Endodermal cell (in vitro differentiated cells): Measurements from ENCODE around the gene TRERF1. TPM values are rescaled to one million over a fixed set of nuclear protein-coding genes. Genes with fewer than 3 reads are reported as not detected.

ENCODE experiments used
- DNase-seq: peaks from one replicate; pipeline ENCODE4 v3.0.0-alpha.2; 2017
- H3K27ac ChIP-seq: 2 replicates; pipeline ENCODE4 v1.5.1; 2013; ENCODE audit warnings: mild to moderate bottlenecking, low read depth, low read length, moderate library complexity
- H3K27me3 ChIP-seq: 2 replicates; pipeline ENCODE4 v1.6.1; 2013; ENCODE audit warnings: mild to moderate bottlenecking, low read length, moderate library complexity; ENCODE audit not compliant: insufficient read depth, control insufficient read depth, poor library complexity, severe bottlenecking
- H3K36me3 ChIP-seq: 2 replicates; pipeline ENCODE4 v1.7.0; 2013; ENCODE audit warnings: mild to moderate bottlenecking, low read length, moderate library complexity; ENCODE audit not compliant: control insufficient read depth, insufficient read depth
- H3K4me1 ChIP-seq: one replicate; pipeline ENCODE4 v1.7.0; 2013; ENCODE audit warnings: low read length; ENCODE audit not compliant: control insufficient read depth, insufficient read depth
- H3K4me3 ChIP-seq: 2 replicates; pipeline ENCODE4 v1.5.1; 2013; ENCODE audit warnings: mild to moderate bottlenecking, low read length, moderate library complexity
- H3K9ac ChIP-seq: 2 replicates; pipeline ENCODE4 v1.6.1; 2013; ENCODE audit warnings: mild to moderate bottlenecking, low read length, moderate library complexity; ENCODE audit not compliant: poor library complexity, severe bottlenecking; ENCODE audit errors: extremely low read depth
- H3K9me3 ChIP-seq: 2 replicates; pipeline ENCODE4 v1.6.1; 2013; ENCODE audit warnings: mild to moderate bottlenecking, low read length, moderate library complexity; ENCODE audit not compliant: control insufficient read depth
- H3K27ac Mint-ChIP-seq: 2 replicates; pipeline ENCODE4 v1.8.0; 2020; ENCODE audit warnings: mixed read lengths
- H3K27me3 Mint-ChIP-seq: 2 replicates; pipeline ENCODE4 v1.8.0; 2021; ENCODE audit warnings: mild to moderate bottlenecking, mixed read lengths; ENCODE audit not compliant: insufficient read depth
- H3K36me3 Mint-ChIP-seq: 2 replicates; pipeline ENCODE4 v1.8.0; 2020; ENCODE audit warnings: low read depth, mixed read lengths
- H3K4me1 Mint-ChIP-seq: 2 replicates; pipeline ENCODE4 v1.8.0; 2020; ENCODE audit warnings: mixed read lengths
- H3K4me3 Mint-ChIP-seq: 2 replicates; pipeline ENCODE4 v1.8.0; 2020; ENCODE audit warnings: mild to moderate bottlenecking, moderate library complexity, mixed read lengths
- H3K9me3 Mint-ChIP-seq: 2 replicates; pipeline ENCODE4 v1.8.0; 2020; ENCODE audit warnings: mild to moderate bottlenecking, mixed read lengths
- WGBS, 2 experiments: methylation state at CpG; one replicate each; pipeline versions ENCODE4 v1.1.5 to v1.1.7; 2013; ENCODE audit warnings: missing lambda C conversion rate in 2 of 2, mixed read lengths in 1 of 2; ENCODE audit not compliant: insufficient coverage in 1 of 2, insufficient read length in 1 of 2; 5-methylcytosine and 5-hydroxymethylcytosine counted together
- total RNA-seq, 2 donors: library from RNA; stranded (reverse); fragmentation: NEBNext Ultra II Directional in 1 of 2; extraction: Animal tissue kit (Norgen Biotek cat#: 25700) in 1 of 2; gene quantifications; 2 replicates in 1 of 2; 3 replicates in 1 of 2; pipeline ENCODE4 v1.2.1, GENCODE V29; 2021
- TF ChIP-seq, protein P1 (sequence below): fragments of 200-600 bp; sonication (generic); conservative IDR thresholded peaks from 2 replicates; pipeline ENCODE4 v1.5.0; 2021; ENCODE audit warnings: antibody characterized with exemption, mild to moderate bottlenecking

TRERF1 gene
- total RNA-seq, 2 donors from 2014 or later, result 4.7 to 5.3 TPM

DNA sequence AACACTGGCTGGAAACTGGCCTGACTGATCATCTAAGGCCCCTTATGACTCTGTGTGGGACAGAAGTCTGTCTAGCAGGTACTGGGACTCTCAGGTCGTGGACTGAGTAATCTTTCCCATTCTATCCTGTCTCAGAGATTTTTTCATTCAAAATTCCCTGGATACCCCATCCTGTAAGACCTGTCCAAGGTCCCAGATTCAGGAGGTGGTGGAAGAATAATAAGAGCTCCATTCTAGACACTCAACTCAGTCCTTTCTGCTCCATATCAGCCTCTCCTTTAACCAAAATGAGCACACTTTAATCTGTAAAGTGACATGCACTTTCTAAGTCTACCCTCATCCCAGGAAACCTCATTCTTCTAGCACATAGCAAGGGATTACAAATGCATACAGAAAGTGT is 151.5 kb downstream of the TRERF1 start:
- 82% methylated on average over 1 of the region's 1 CpG; no CpG with 5 or more reads in 1 of the 2 experiments for WGBS, 2 experiments
- no peak for DNase-seq
- Histone ChIP-seq H3K4me3 (no peak overlapping the region), H3K27me3 (peaks cover 14% of the 10 kb centered on the region), H3K9ac (no peak overlapping the region), H3K4me1 (no peaks in the 10 kb centered on the region), H3K27ac (no peak overlapping the region), H3K9me3 (no peaks in the 10 kb centered on the region), H3K36me3 (no peaks in the 10 kb centered on the region)
- peaks cover 31% of the 10 kb centered on the region for H3K4me1 Mint-ChIP-seq
- peaks cover 1% of the 10 kb centered on the region for H3K36me3 Mint-ChIP-seq
- no peak overlapping the region for H3K27ac Mint-ChIP-seq
- H3K27me3 Mint-ChIP-seq, result peaks cover 39% of the 10 kb centered on the region
- TF ChIP-seq, protein P1, sequence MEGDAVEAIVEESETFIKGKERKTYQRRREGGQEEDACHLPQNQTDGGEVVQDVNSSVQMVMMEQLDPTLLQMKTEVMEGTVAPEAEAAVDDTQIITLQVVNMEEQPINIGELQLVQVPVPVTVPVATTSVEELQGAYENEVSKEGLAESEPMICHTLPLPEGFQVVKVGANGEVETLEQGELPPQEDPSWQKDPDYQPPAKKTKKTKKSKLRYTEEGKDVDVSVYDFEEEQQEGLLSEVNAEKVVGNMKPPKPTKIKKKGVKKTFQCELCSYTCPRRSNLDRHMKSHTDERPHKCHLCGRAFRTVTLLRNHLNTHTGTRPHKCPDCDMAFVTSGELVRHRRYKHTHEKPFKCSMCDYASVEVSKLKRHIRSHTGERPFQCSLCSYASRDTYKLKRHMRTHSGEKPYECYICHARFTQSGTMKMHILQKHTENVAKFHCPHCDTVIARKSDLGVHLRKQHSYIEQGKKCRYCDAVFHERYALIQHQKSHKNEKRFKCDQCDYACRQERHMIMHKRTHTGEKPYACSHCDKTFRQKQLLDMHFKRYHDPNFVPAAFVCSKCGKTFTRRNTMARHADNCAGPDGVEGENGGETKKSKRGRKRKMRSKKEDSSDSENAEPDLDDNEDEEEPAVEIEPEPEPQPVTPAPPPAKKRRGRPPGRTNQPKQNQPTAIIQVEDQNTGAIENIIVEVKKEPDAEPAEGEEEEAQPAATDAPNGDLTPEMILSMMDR, result no peak
- no peaks in the 10 kb centered on the region for H3K9me3 Mint-ChIP-seq
- no peak overlapping the region for H3K4me3 Mint-ChIP-seq

DNA sequence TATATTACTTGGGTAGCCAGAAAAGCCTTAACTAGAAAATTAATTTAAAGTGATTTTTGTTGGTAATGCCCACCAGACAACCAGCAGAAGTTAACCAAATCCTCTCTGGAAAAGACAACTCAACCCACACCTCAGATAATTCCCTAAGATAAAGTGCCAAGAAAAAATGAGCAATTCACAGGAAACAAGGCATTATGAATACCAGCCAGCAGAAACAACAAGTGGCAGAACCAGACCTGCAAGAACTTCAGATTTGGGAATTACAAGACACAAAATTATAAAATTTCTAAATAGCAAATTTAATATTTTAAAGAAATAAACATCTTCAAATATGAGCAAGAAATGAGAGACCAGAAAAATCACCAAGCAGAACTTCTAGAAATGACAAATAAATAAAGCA is 154.1 kb downstream of the TRERF1 start:
- no peaks in the 10 kb centered on the region for H3K4me1 ChIP-seq
- Mint-ChIP-seq H3K4me3 (no peak overlapping the region), H3K36me3 (peaks cover 1% of the 10 kb centered on the region)

DNA sequence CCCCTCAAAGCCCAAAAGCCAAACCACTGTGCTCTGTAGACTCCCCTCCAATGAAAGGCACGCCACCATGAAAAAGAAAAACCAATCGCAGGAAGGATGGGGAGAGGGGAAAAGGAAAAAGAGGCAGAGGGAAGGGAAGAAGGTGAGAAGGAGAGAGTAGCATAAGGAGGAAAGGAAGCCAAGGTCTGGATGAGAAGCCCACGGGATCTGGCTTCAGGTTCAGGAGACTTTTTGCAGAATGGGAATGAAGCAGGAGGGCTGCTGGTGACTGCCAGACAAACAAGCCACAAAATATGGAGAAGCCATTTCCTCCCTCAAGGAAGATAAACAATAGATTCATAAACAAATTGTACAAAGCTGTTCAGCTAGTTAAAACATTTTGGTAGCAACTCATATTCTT is 155.1 kb downstream of the TRERF1 start:
- Mint-ChIP-seq H3K27ac (no peak overlapping the region), H3K4me1 (peaks cover 9% of the 10 kb centered on the region), H3K36me3 (peaks cover 1% of the 10 kb centered on the region), H3K9me3 (no peaks in the 10 kb centered on the region), H3K27me3 (peaks cover 22% of the 10 kb centered on the region), H3K4me3 (no peak overlapping the region)
- Histone ChIP-seq H3K36me3 (no peaks in the 10 kb centered on the region), H3K9ac (no peak overlapping the region), H3K4me3 (no peak overlapping the region), H3K27me3 (peaks cover 4% of the 10 kb centered on the region), H3K4me1 (no peaks in the 10 kb centered on the region), H3K9me3 (no peaks in the 10 kb centered on the region), H3K27ac (no peak overlapping the region)
- WGBS, 2 experiments, result 87 to 94% methylated on average over 2 to 3 of the region's 3 CpGs
- DNase-seq, result no peak
- TF ChIP-seq, protein P1, result no peak

More for the DNA sequence above, 154.1 kb downstream of the TRERF1 start:
- TF ChIP-seq, protein P1, result no peak
- DNase-seq, result no peak
- no peaks in the 10 kb centered on the region for H3K9me3 Mint-ChIP-seq
- no peak overlapping the region for H3K4me3 ChIP-seq
- no peak overlapping the region for H3K27ac Mint-ChIP-seq
- peaks cover 7% of the 10 kb centered on the region for H3K27me3 ChIP-seq
- H3K9ac ChIP-seq, result no peak overlapping the region
- no peaks in the 10 kb centered on the region for H3K36me3 ChIP-seq
- H3K27me3 Mint-ChIP-seq, result peaks cover 29% of the 10 kb centered on the region
- no peaks in the 10 kb centered on the region for H3K9me3 ChIP-seq
- no peak overlapping the region for H3K27ac ChIP-seq
- peaks cover 20% of the 10 kb centered on the region for H3K4me1 Mint-ChIP-seq
